Smooth muscle cell (in vitro differentiated cells): ENCODE data around the gene MARCHF2. TPM values are rescaled to one million over a fixed set of nuclear protein-coding genes. Genes with fewer than 3 reads are reported as not detected.

ENCODE experiments used
- DNase-seq: peaks from one replicate; lab custom pipeline; 2025; ENCODE audit not compliant: unreplicated experiment; lab: John Stamatoyannopoulos, UW
- H2AFZ ChIP-seq: fragments of 200-600 bp; sonication (generic); 2 replicates; pipeline ENCODE4 v1.6.0; 2016; ENCODE audit warnings: antibody characterized with exemption, low read depth, mild to moderate bottlenecking
- H3F3A ChIP-seq: fragments of 200-600 bp; sonication (generic); 2 replicates; pipeline ENCODE4 v1.6.0; 2017; ENCODE audit warnings: antibody characterized with exemption, low read depth
- H3K27ac ChIP-seq: fragments of 200-600 bp; sonication (generic); 2 replicates; pipeline ENCODE4 v1.5.1; 2016; ENCODE audit warnings: low read depth, mild to moderate bottlenecking
- H3K27me3 ChIP-seq: fragments of 200-600 bp; sonication (generic); 2 replicates; pipeline ENCODE4 v1.6.1; 2016; ENCODE audit warnings: low read depth, mild to moderate bottlenecking
- H3K36me3 ChIP-seq: fragments of 200-600 bp; sonication (generic); 2 replicates; pipeline ENCODE4 v1.5.1; 2016; ENCODE audit warnings: low read depth
- H3K4me1 ChIP-seq: fragments of 200-600 bp; sonication (generic); 2 replicates; pipeline ENCODE4 v1.5.1; 2016; ENCODE audit warnings: low read depth
- H3K4me2 ChIP-seq: fragments of 200-600 bp; sonication (generic); 2 replicates; pipeline ENCODE4 v1.6.0; 2016; ENCODE audit warnings: mild to moderate bottlenecking
- H3K4me3 ChIP-seq: fragments of 200-600 bp; sonication (generic); 2 replicates; pipeline ENCODE4 v1.5.1; 2016; ENCODE audit warnings: mild to moderate bottlenecking
- H3K79me2 ChIP-seq: fragments of 200-600 bp; sonication (generic); 2 replicates; pipeline ENCODE4 v1.6.0; 2016; ENCODE audit warnings: low read depth, mild to moderate bottlenecking
- H3K9ac ChIP-seq: fragments of 200-600 bp; sonication (generic); 2 replicates; pipeline ENCODE4 v1.6.0; 2016; ENCODE audit warnings: low read depth
- H3K9me3 ChIP-seq: fragments of 200-600 bp; sonication (generic); replicated peaks from 2 replicates; pipeline ENCODE4 v1.5.1; 2016; ENCODE audit warnings: low read depth
- H4K20me1 ChIP-seq: fragments of 200-600 bp; sonication (generic); 2 replicates; pipeline ENCODE4 v1.6.0; 2016; ENCODE audit warnings: low read depth
- CTCF ChIP-seq: fragments of 200-600 bp; sonication (generic); IDR thresholded peaks from 2 replicates; pipeline ENCODE4 v1.5.1; 2017; ENCODE audit warnings: borderline replicate concordance, mild to moderate bottlenecking, antibody characterized with exemption; ENCODE audit not compliant: insufficient read depth, poor library complexity, severe bottlenecking
- WGBS: methylation state at CpG from one replicate; pipeline ENCODE4 v1.1.7; 2016; ENCODE audit warnings: low lambda C conversion rate; 5-methylcytosine and 5-hydroxymethylcytosine counted together
- polyA plus RNA-seq: library from polyadenylated mRNA; unstranded; fragments of >200 nt; fragmentation: Nextera tagmentation; extraction: Ambion mirVana; gene quantifications from 2 replicates; pipeline ENCODE4 v1.2.1, GENCODE V29; 2016
- total RNA-seq: library from RNA; depleted of rRNA; stranded (reverse); fragments of >200 nt; gene quantifications from 2 replicates; pipeline ENCODE4 v1.2.3, GENCODE V29; 2014

MARCHF2 gene
- total and polyA plus RNA-seq, 2 experiments from 2014 or later: 22.2 to 24.4 TPM

GRCh38 chr19:8397746-8398310 lies 15.3 kb upstream of the MARCHF2 start:
- TF ChIP-seq CTCF: no peak
- 95% methylated on average over 10 of the region's 10 CpGs for WGBS
- no peak for DNase-seq
- no peaks in the 10 kb centered on the region for H3K36me3 ChIP-seq
- peaks cover 92% of the 10 kb centered on the region for H4K20me1 ChIP-seq
- no peak overlapping the region for H3K4me2 ChIP-seq
- no peaks in the 10 kb centered on the region for H3K27me3 ChIP-seq
- no peak overlapping the region for H3K4me3 ChIP-seq
- no peaks in the 10 kb centered on the region for H3F3A ChIP-seq
- H3K9ac ChIP-seq: no peak overlapping the region
- H3K4me1 ChIP-seq: no peaks in the 10 kb centered on the region
- no peak overlapping the region for H3K27ac ChIP-seq
- H2AFZ ChIP-seq: no peak overlapping the region
- peaks cover 64% of the 10 kb centered on the region for H3K79me2 ChIP-seq
- H3K9me3 ChIP-seq: no peaks in the 10 kb centered on the region

- Histone ChIP-seq H3K9me3 (no peaks in the 10 kb centered on the region), H3K4me2 (no peak overlapping the region), H2AFZ (no peak overlapping the region), H3K27me3 (no peaks in the 10 kb centered on the region), H3F3A (no peaks in the 10 kb centered on the region), H3K36me3 (no peaks in the 10 kb centered on the region), H4K20me1 (peaks cover 89% of the 10 kb centered on the region), H3K79me2 (peaks cover 59% of the 10 kb centered on the region), H3K4me3 (no peak overlapping the region), H3K9ac (no peak overlapping the region), H3K4me1 (no peaks in the 10 kb centered on the region), H3K27ac (no peak overlapping the region)
- TF ChIP-seq CTCF: no peak
- no peak for DNase-seq
- 83% methylated on average over 9 of the region's 9 CpGs for WGBS
Observed at GRCh38 chr19:8398311-8398771, 14.8 kb upstream of the MARCHF2 start.

- no peak for DNase-seq
- Histone ChIP-seq H2AFZ (no peak overlapping the region), H3K27me3 (no peaks in the 10 kb centered on the region), H3K27ac (no peak overlapping the region), H3K79me2 (peaks cover 45% of the 10 kb centered on the region), H3F3A (no peaks in the 10 kb centered on the region), H3K4me3 (no peak overlapping the region), H3K36me3 (no peaks in the 10 kb centered on the region), H3K9me3 (no peaks in the 10 kb centered on the region), H3K9ac (no peak overlapping the region), H3K4me2 (no peak overlapping the region), H4K20me1 (peaks cover 75% of the 10 kb centered on the region), H3K4me1 (no peaks in the 10 kb centered on the region)
- 97% methylated on average over 32 of the region's 34 CpGs for WGBS
- TF ChIP-seq CTCF: no peak
Observed at GRCh38 chr19:8399681-8400188, 13.4 kb upstream of the MARCHF2 start.

- H3K27me3 ChIP-seq: no peaks in the 10 kb centered on the region
- H3K9ac ChIP-seq: no peak overlapping the region
- H3K36me3 ChIP-seq: no peaks in the 10 kb centered on the region
- WGBS: 96% methylated on average over 18 of the region's 21 CpGs
- H3K9me3 ChIP-seq: no peaks in the 10 kb centered on the region
- TF ChIP-seq CTCF: no peak
- no peak for DNase-seq
- no peaks in the 10 kb centered on the region for H3K4me1 ChIP-seq
- H3K4me3 ChIP-seq: no peak overlapping the region
- no peak overlapping the region for H2AFZ ChIP-seq
- no peak overlapping the region for H3K4me2 ChIP-seq
- peaks cover 24% of the 10 kb centered on the region for H3K79me2 ChIP-seq
- no peak overlapping the region for H3K27ac ChIP-seq
- no peaks in the 10 kb centered on the region for H3F3A ChIP-seq
- H4K20me1 ChIP-seq: peaks cover 53% of the 10 kb centered on the region
Observed at GRCh38 chr19:8401981-8402411, 11.1 kb upstream of the MARCHF2 start.
